ENCODE results near the gene NID2. TPM values are rescaled to one million over a fixed set of nuclear protein-coding genes. Genes with fewer than 3 reads are reported as not detected.

NID2 gene
- polyA plus RNA-seq, 1 experiment = 413 TPM

- Histone ChIP-seq H3K27me3 (ENCODE audit: control insufficient read depth, insufficient read depth, low read length) (no peaks in the 10 kb centered on the region), H3K4me3 (ENCODE audit: low read depth, low read length) (no peak overlapping the region), H3K9me3 (ENCODE audit: control insufficient read depth, insufficient read depth, low read length) (no peaks in the 10 kb centered on the region), H3K27ac (ENCODE audit: low read depth, low read length) (no peak overlapping the region)
- TF ChIP-seq CTCF (IDR thresholded peaks at IDR 0.05; ENCODE audit: low read depth, low read length) = no peak
- POLR2A ChIA-PET = no interaction called here
- CTCF ChIA-PET = no interaction called here
- no peak for DNase-seq (ENCODE audit: low read depth, low spot score)
Measured at GRCh38 chr14:52095794-52096193, 26.9 kb upstream of the NID2 start.

DNA sequence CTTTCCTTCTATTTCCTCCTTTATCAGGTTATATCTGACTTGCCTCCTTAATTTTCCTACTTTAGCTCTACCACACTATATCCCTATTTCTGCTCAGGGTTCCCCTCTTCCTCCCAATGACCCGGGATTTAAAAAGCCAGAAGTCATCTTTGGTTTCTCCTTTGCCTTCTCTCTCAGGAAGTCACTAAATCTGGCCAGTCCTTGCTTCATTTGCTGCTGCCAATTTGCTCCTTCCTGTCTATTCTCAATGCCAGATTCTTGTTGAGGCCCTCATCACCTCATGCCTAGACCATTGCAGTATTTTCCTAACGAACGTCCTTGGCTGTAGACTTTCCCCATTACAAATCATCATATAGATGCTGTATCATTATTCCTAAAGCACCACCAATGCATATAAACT lies 26.5 kb upstream of the NID2 start:
- POLR2A ChIA-PET = no interaction called here
- no peak for TF ChIP-seq CTCF (IDR thresholded peaks at IDR 0.05; ENCODE audit: low read depth, low read length)

GRCh38 chr14:52094546-52095271 lies 25.9 kb upstream of the NID2 start:
- DNase-seq (ENCODE audit: low read depth, low spot score) = no peak
- ChIA-PET POLR2A (no interaction called here), CTCF (no interaction called here)
- TF ChIP-seq CTCF (IDR thresholded peaks at IDR 0.05; ENCODE audit: low read depth, low read length) = no peak
- Histone ChIP-seq H3K4me3 (ENCODE audit: low read depth, low read length) (no peak overlapping the region), H3K9me3 (ENCODE audit: control insufficient read depth, insufficient read depth, low read length) (no peaks in the 10 kb centered on the region), H3K27me3 (ENCODE audit: control insufficient read depth, insufficient read depth, low read length) (no peaks in the 10 kb centered on the region), H3K27ac (ENCODE audit: low read depth, low read length) (no peak overlapping the region)

More for the DNA sequence above, 26.5 kb upstream of the NID2 start:
- no peaks in the 10 kb centered on the region for H3K27me3 ChIP-seq (ENCODE audit: control insufficient read depth, insufficient read depth, low read length)
- no peak overlapping the region for H3K27ac ChIP-seq (ENCODE audit: low read depth, low read length)
- no peak overlapping the region for H3K4me3 ChIP-seq (ENCODE audit: low read depth, low read length)
- H3K9me3 ChIP-seq (ENCODE audit: control insufficient read depth, insufficient read depth, low read length) = no peaks in the 10 kb centered on the region
- CTCF ChIA-PET = no interaction called here
- no peak for DNase-seq (ENCODE audit: low read depth, low spot score)

DNA sequence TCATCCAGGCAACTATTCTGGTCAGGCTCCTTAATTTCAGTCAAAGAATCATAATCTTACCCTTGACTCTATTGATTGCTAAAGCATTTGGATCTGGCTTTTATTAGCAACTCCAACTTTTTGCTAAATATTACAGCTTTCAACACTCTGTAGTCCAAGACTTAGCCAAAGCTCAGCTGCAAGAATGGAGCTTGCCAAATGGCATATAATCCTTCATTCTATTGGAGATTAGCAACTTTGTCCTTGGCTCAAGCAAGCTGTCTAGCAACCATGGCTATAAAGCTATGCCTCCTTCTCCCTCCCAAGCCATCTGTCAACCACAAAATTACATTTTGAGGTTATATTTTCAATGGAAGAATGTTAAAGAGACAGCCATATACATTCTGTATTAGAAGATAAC lies 23.1 kb upstream of the NID2 start:
- Histone ChIP-seq H3K9me3 (ENCODE audit: control insufficient read depth, insufficient read depth, low read length) (no peaks in the 10 kb centered on the region), H3K4me3 (ENCODE audit: low read depth, low read length) (no peak overlapping the region), H3K27me3 (ENCODE audit: control insufficient read depth, insufficient read depth, low read length) (no peaks in the 10 kb centered on the region), H3K27ac (ENCODE audit: low read depth, low read length) (no peak overlapping the region)
- TF ChIP-seq CTCF (IDR thresholded peaks at IDR 0.05; ENCODE audit: low read depth, low read length) = no peak
- POLR2A ChIA-PET = interaction anchor here (0.5 kb wide), 1 partner anchor 24 kb away, joined by 5 read pairs; no protein-coding TSS in a partner anchor
- no peak for DNase-seq (ENCODE audit: low read depth, low spot score)
- CTCF ChIA-PET = no interaction called here

DNA sequence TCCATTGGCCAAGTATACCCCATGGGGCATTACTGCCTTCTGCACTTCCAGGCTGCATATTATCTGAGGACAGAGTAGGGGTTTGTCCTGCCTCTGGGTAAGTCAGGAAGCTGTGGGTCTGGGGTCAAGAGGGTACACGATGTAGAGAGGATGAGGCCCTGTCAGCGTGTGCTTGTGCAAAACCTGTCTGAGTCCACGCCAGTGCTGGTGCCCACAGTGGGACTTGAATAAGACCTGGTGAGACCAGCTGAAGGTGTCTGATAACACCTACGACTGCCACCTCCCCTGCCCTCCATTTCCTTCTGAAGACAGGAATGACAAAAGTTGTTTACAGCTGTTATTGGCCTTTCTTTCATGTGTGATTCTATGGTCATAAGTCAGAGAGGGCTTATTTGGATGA lies 22.1 kb upstream of the NID2 start:
- CTCF ChIA-PET = no interaction called here

More for the DNA sequence above, 22.1 kb upstream of the NID2 start:
- H3K27ac ChIP-seq (ENCODE audit: low read depth, low read length) = no peak overlapping the region
- H3K9me3 ChIP-seq (ENCODE audit: control insufficient read depth, insufficient read depth, low read length) = no peaks in the 10 kb centered on the region
- no peaks in the 10 kb centered on the region for H3K27me3 ChIP-seq (ENCODE audit: control insufficient read depth, insufficient read depth, low read length)
- no peak for DNase-seq (ENCODE audit: low read depth, low spot score)
- TF ChIP-seq CTCF (IDR thresholded peaks at IDR 0.05; ENCODE audit: low read depth, low read length) = no peak
- H3K4me3 ChIP-seq (ENCODE audit: low read depth, low read length) = no peak overlapping the region
- POLR2A ChIA-PET = no interaction called here

Measured in AG04450 (cell line).